ENCODE data around the gene HSD17B13. TPM values are rescaled to one million over a fixed set of nuclear protein-coding genes. Genes with fewer than 3 reads are reported as not detected.
"Not testable (repeated sequence)": the region's sequence is repeated elsewhere in the genome, so short reads cannot be mapped to it uniquely, and the experiment has no call there.

HSD17B13 gene
- total RNA-seq, 1 experiment from 2014 or later = 0.14 TPM

- Histone ChIP-seq H3K4me1 (peaks cover 9% of the 10 kb centered on the region; the same call in 1 of the 2 replicates), H3K36me3 (ENCODE audit: control insufficient read depth, insufficient read depth, low read length) (peaks cover 2% of the 10 kb centered on the region), H3K9me3 (no peaks in the 10 kb centered on the region), H3K27me3 (replicated peaks; ENCODE audit: control insufficient read depth, insufficient read depth, low read length) (no peaks in the 10 kb centered on the region), H3K4me3 (ENCODE audit: low read depth, low read length) (no peak overlapping the region)
- Mint-ChIP-seq H3K4me3 (ENCODE audit: unreplicated experiment) (no peak overlapping the region), H3K27ac (ENCODE audit: unreplicated experiment) (no peak overlapping the region), H3K9me3 (ENCODE audit: unreplicated experiment) (no peaks in the 10 kb centered on the region), H3K4me1 (ENCODE audit: low read depth, unreplicated experiment) (no peaks in the 10 kb centered on the region), H3K27me3 (ENCODE audit: insufficient read depth, unreplicated experiment) (no peaks in the 10 kb centered on the region), H3K36me3 (ENCODE audit: insufficient read depth, unreplicated experiment) (peaks cover 23% of the 10 kb centered on the region)
- TF ChIP-seq CTCF (IDR thresholded peaks at IDR 0.05; ENCODE audit: insufficient read depth in 1 of 2, low read depth in 1 of 2, low read length in 1 of 2, severe bottlenecking in 1 of 2, unreplicated experiment in 1 of 2) = peak in 1 of 2 experiments; percentile 43
- ChIA-PET CTCF (no interaction called here), POLR2A (no interaction called here)
- BruUV-seq (replicated peaks) = no TSS peak
- intact Hi-C loops (cut with micrococcal nuclease; ENCODE audit: unreplicated experiment) = loop anchor here (5.0 kb wide), 1 partner anchor 494 kb away; no protein-coding TSS in a partner anchor
- DNase-seq = peak in 1 of 2 experiments; percentile 45
Measured at GRCh38 chr4:87353592-87353991, 30.9 kb upstream of the HSD17B13 start.

- no peak for TF ChIP-seq CTCF (IDR thresholded peaks at IDR 0.05; ENCODE audit: insufficient read depth in 1 of 2, low read depth in 1 of 2, low read length in 1 of 2, severe bottlenecking in 1 of 2, unreplicated experiment in 1 of 2)
- no peaks in the 10 kb centered on the region for H3K4me1 Mint-ChIP-seq (ENCODE audit: low read depth, unreplicated experiment)
- H3K4me3 Mint-ChIP-seq (ENCODE audit: unreplicated experiment) = no peak overlapping the region
- peaks cover 26% of the 10 kb centered on the region for H3K36me3 Mint-ChIP-seq (ENCODE audit: insufficient read depth, unreplicated experiment)
- H3K36me3 ChIP-seq (ENCODE audit: control insufficient read depth, insufficient read depth, low read length) = no peaks in the 10 kb centered on the region
- no peak for DNase-seq
- no peaks in the 10 kb centered on the region for H3K27me3 ChIP-seq (replicated peaks; ENCODE audit: control insufficient read depth, insufficient read depth, low read length)
- no peak overlapping the region for H3K27ac Mint-ChIP-seq (ENCODE audit: unreplicated experiment)
- ChIA-PET POLR2A (no interaction called here), CTCF (no interaction called here)
- BruUV-seq (replicated peaks) = no TSS peak
- peaks cover 9% of the 10 kb centered on the region for H3K9me3 Mint-ChIP-seq (ENCODE audit: unreplicated experiment)
- H3K27me3 Mint-ChIP-seq (ENCODE audit: insufficient read depth, unreplicated experiment) = no peaks in the 10 kb centered on the region
- no peaks in the 10 kb centered on the region for H3K9me3 ChIP-seq
- intact Hi-C loops (cut with micrococcal nuclease; ENCODE audit: unreplicated experiment) = no loop called here
- H3K4me1 ChIP-seq = no peaks in the 10 kb centered on the region
- H3K4me3 ChIP-seq (ENCODE audit: low read depth, low read length) = no peak overlapping the region
Measured at GRCh38 chr4:87345139-87345538, 22.5 kb upstream of the HSD17B13 start.

- ChIA-PET CTCF (no interaction called here), POLR2A (no interaction called here)
- intact Hi-C loops (cut with micrococcal nuclease; ENCODE audit: unreplicated experiment) = no loop called here
- Histone ChIP-seq H3K36me3 (ENCODE audit: control insufficient read depth, insufficient read depth, low read length) (no peaks in the 10 kb centered on the region; the same call in 1 of the 2 replicates), H3K4me1 (no peaks in the 10 kb centered on the region), H3K9me3 (no peaks in the 10 kb centered on the region), H3K27me3 (replicated peaks; ENCODE audit: control insufficient read depth, insufficient read depth, low read length) (no peaks in the 10 kb centered on the region), H3K4me3 (ENCODE audit: low read depth, low read length) (no peak overlapping the region)
- no TSS peak for BruUV-seq (replicated peaks)
- TF ChIP-seq CTCF (IDR thresholded peaks at IDR 0.05; ENCODE audit: insufficient read depth in 1 of 2, low read depth in 1 of 2, low read length in 1 of 2, severe bottlenecking in 1 of 2, unreplicated experiment in 1 of 2) = no peak
- H3K27me3 Mint-ChIP-seq (ENCODE audit: insufficient read depth, unreplicated experiment) = no peaks in the 10 kb centered on the region
- DNase-seq = no peak
- H3K27ac Mint-ChIP-seq (ENCODE audit: unreplicated experiment) = no peak overlapping the region
- H3K4me3 Mint-ChIP-seq (ENCODE audit: unreplicated experiment) = no peak overlapping the region
- H3K36me3 Mint-ChIP-seq (ENCODE audit: insufficient read depth, unreplicated experiment) = peaks cover 26% of the 10 kb centered on the region
- H3K9me3 Mint-ChIP-seq (ENCODE audit: unreplicated experiment) = peaks cover 9% of the 10 kb centered on the region
- no peaks in the 10 kb centered on the region for H3K4me1 Mint-ChIP-seq (ENCODE audit: low read depth, unreplicated experiment)
Measured at GRCh38 chr4:87342872-87343271, 20.2 kb upstream of the HSD17B13 start.

- H3K4me3 Mint-ChIP-seq (ENCODE audit: unreplicated experiment); CTCF ChIA-PET: not testable (repeated sequence)
Measured at GRCh38 chr4:87341954-87342635, 19.4 kb upstream of the HSD17B13 start.

More at GRCh38 chr4:87341954-87342635, 19.4 kb upstream of the HSD17B13 start:
- H3K27me3 ChIP-seq (replicated peaks; ENCODE audit: control insufficient read depth, insufficient read depth, low read length); DNase-seq; H3K4me1 Mint-ChIP-seq (ENCODE audit: low read depth, unreplicated experiment); H3K27ac Mint-ChIP-seq (ENCODE audit: unreplicated experiment); BruUV-seq (replicated peaks); H3K9me3 Mint-ChIP-seq (ENCODE audit: unreplicated experiment); H3K36me3 ChIP-seq (ENCODE audit: control insufficient read depth, insufficient read depth, low read length); POLR2A ChIA-PET; H3K4me1 ChIP-seq; H3K4me3 ChIP-seq (ENCODE audit: low read depth, low read length); intact Hi-C loops (cut with micrococcal nuclease; ENCODE audit: unreplicated experiment); H3K27me3 Mint-ChIP-seq (ENCODE audit: insufficient read depth, unreplicated experiment); H3K9me3 ChIP-seq: not testable (repeated sequence)
- H3K36me3 Mint-ChIP-seq (ENCODE audit: insufficient read depth, unreplicated experiment) = peaks cover 26% of the 10 kb centered on the region
